Panc1 (cell line): ENCODE measurements around the gene NHS. TPM values are rescaled to one million over a fixed set of nuclear protein-coding genes. Genes with fewer than 3 reads are reported as not detected.

Experiments
- ATAC-seq: fragments of 200-7000 bp; cut with Tn5 transposase; 2 replicates; pipeline ENCODE4 v1.9.1; 2020; ENCODE audit warnings: mild to moderate bottlenecking, moderate library complexity
- BruUV-seq: library from RNA; stranded (reverse); fragments of 400-500 nt; replicated peaks from 2 replicates; lab custom pipeline; 2021; lab: Mats Ljungman, UMichigan
- CTCF ChIA-PET: fragments of 300-600 bp; sonication (Branson Sonifier 250); formaldehyde crosslinking; loops from one replicate; lab custom pipeline; 2022; ENCODE audit warnings: antibody characterized with exemption; lab: Charles Lee
- POLR2A ChIA-PET: fragments of 300-600 bp; sonication (Branson Sonifier 250); formaldehyde crosslinking; loops from one replicate; lab custom pipeline; 2022; ENCODE audit warnings: antibody characterized with exemption; lab: Charles Lee
- DNase-seq: peaks from one replicate; pipeline ENCODE4 v3.0.0-alpha.2; 2010; ENCODE audit warnings: low read depth, low spot score
- H3K27ac ChIP-seq: 2 replicates; pipeline ENCODE4 v1.5.1; 2011; ENCODE audit warnings: mild to moderate bottlenecking, low read length, inconsistent platforms
- H3K27me3 ChIP-seq: fragments of 200-500 bp; sonication (Bioruptor generic); 2 replicates; pipeline ENCODE4 v1.6.0; 2014; ENCODE audit warnings: low read length, inconsistent platforms; ENCODE audit not compliant: control insufficient read depth, insufficient read depth
- H3K36me3 ChIP-seq: fragments of 200-500 bp; sonication (Bioruptor generic); 2 replicates; pipeline ENCODE4 v1.5.1; 2014; ENCODE audit warnings: inconsistent platforms, mild to moderate bottlenecking, low read length, moderate library complexity; ENCODE audit not compliant: control insufficient read depth, insufficient read depth
- H3K4me1 ChIP-seq: 2 replicates; pipeline ENCODE4 v1.5.1; 2011; ENCODE audit warnings: inconsistent platforms, mild to moderate bottlenecking, low read length, moderate library complexity; ENCODE audit not compliant: control insufficient read depth, insufficient read depth
- H3K4me3 ChIP-seq, 2 experiments: 2 replicates each; pipeline ENCODE4 v1.5.1; 2011 to 2012; ENCODE audit warnings: low read depth in 2 of 2, low read length in 2 of 2, mild to moderate bottlenecking in 2 of 2, inconsistent platforms in 1 of 2, moderate library complexity in 1 of 2
- H3K9me3 ChIP-seq: fragments of 200-500 bp; sonication (Bioruptor generic); 2 replicates; pipeline ENCODE4 v1.5.1; 2014; ENCODE audit warnings: low read depth, mild to moderate bottlenecking, inconsistent platforms, low read length, moderate library complexity; ENCODE audit not compliant: control insufficient read depth, insufficient read depth
- POLR2AphosphoS5 ChIP-seq: IDR thresholded peaks from 2 replicates; pipeline ENCODE4 v1.6.1; 2012; ENCODE audit warnings: mild to moderate bottlenecking, low read depth, low read length, moderate library complexity
- SIN3A ChIP-seq: IDR thresholded peaks from 2 replicates; pipeline ENCODE4 v1.6.1; 2012; ENCODE audit warnings: low read depth, mild to moderate bottlenecking, low read length, moderate library complexity, borderline replicate concordance; ENCODE audit not compliant: insufficient read depth
- TCF7L2 ChIP-seq: IDR thresholded peaks from 2 replicates; pipeline ENCODE4 v1.6.1; 2011; ENCODE audit warnings: mild to moderate bottlenecking, low read depth, low read length, inconsistent platforms
- in situ Hi-C: cut with HindIII; loops from 2 replicates; pipeline ENCODE4 v1.10.0; 2016; ENCODE audit warnings: low sequenced_read_pairs, low pct_unique_long_range_greater_than_20kb
- intact Hi-C: fragments of 100-400 bp; cut with micrococcal nuclease; formaldehyde crosslinking; loops from one replicate; pipeline ENCODE4 v1.10.0; 2022; ENCODE audit not compliant: unreplicated experiment
- total RNA-seq: library from RNA; stranded (reverse); gene quantifications from one replicate; pipeline ENCODE4 v1.2.1, GENCODE V29; 2021; ENCODE audit not compliant: unreplicated experiment
- TF ChIP-seq, protein P1 (sequence below): fragments of 450-650 bp; IDR thresholded peaks from 2 replicates; pipeline ENCODE4 v1.5.1; 2017; ENCODE audit warnings: mild to moderate bottlenecking
- TF ChIP-seq, protein P2 (sequence below), 2 experiments: IDR thresholded peaks; 2 replicates each; pipeline ENCODE4 v1.6.1; 2011 to 2012; ENCODE audit warnings: low read depth in 2 of 2, control low read depth in 1 of 2, low read length in 1 of 2, mild to moderate bottlenecking in 1 of 2, moderate library complexity in 1 of 2; ENCODE audit not compliant: insufficient read depth in 1 of 2

The NHS gene
- total RNA-seq, 1 experiment from 2014 or later: 0.80 TPM

DNA sequence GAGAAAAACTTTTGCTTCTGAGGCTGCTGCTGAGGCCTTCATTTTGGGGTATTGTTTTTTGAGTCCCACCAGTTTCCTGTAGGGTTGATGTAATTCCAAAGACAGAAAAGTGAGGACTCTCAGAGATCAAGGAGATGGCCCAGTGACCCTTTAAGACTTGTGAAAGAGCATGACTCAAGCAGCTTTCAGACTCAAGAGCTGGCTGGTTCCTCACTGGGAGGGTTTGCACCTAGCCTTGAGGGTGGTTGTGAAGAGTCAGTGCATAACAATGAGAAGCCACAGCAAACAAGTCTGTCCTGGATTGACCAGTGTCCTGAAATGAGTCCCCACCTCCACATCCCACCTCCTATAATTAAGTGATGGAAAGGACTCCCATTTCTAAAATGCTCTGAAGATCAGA is 89.2 kb downstream of the NHS start:
- no peaks in the 10 kb centered on the region for H3K27me3 ChIP-seq
- ChIA-PET POLR2A (no interaction called here), CTCF (no interaction called here)
- in situ Hi-C loops (no loop called here), intact Hi-C loops (no loop called here)
- H3K4me1 ChIP-seq: no peaks in the 10 kb centered on the region
- no peaks in the 10 kb centered on the region for H3K36me3 ChIP-seq
- H3K4me3 ChIP-seq: no peak overlapping the region
- ATAC-seq: no peak
- DNase-seq: no peak
- no peaks in the 10 kb centered on the region for H3K9me3 ChIP-seq
- TF ChIP-seq SIN3A: no peak
- TF ChIP-seq, protein P1, sequence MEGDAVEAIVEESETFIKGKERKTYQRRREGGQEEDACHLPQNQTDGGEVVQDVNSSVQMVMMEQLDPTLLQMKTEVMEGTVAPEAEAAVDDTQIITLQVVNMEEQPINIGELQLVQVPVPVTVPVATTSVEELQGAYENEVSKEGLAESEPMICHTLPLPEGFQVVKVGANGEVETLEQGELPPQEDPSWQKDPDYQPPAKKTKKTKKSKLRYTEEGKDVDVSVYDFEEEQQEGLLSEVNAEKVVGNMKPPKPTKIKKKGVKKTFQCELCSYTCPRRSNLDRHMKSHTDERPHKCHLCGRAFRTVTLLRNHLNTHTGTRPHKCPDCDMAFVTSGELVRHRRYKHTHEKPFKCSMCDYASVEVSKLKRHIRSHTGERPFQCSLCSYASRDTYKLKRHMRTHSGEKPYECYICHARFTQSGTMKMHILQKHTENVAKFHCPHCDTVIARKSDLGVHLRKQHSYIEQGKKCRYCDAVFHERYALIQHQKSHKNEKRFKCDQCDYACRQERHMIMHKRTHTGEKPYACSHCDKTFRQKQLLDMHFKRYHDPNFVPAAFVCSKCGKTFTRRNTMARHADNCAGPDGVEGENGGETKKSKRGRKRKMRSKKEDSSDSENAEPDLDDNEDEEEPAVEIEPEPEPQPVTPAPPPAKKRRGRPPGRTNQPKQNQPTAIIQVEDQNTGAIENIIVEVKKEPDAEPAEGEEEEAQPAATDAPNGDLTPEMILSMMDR: no peak
- no peak for TF ChIP-seq TCF7L2
- TF ChIP-seq POLR2AphosphoS5: no peak
- TF ChIP-seq, protein P2, sequence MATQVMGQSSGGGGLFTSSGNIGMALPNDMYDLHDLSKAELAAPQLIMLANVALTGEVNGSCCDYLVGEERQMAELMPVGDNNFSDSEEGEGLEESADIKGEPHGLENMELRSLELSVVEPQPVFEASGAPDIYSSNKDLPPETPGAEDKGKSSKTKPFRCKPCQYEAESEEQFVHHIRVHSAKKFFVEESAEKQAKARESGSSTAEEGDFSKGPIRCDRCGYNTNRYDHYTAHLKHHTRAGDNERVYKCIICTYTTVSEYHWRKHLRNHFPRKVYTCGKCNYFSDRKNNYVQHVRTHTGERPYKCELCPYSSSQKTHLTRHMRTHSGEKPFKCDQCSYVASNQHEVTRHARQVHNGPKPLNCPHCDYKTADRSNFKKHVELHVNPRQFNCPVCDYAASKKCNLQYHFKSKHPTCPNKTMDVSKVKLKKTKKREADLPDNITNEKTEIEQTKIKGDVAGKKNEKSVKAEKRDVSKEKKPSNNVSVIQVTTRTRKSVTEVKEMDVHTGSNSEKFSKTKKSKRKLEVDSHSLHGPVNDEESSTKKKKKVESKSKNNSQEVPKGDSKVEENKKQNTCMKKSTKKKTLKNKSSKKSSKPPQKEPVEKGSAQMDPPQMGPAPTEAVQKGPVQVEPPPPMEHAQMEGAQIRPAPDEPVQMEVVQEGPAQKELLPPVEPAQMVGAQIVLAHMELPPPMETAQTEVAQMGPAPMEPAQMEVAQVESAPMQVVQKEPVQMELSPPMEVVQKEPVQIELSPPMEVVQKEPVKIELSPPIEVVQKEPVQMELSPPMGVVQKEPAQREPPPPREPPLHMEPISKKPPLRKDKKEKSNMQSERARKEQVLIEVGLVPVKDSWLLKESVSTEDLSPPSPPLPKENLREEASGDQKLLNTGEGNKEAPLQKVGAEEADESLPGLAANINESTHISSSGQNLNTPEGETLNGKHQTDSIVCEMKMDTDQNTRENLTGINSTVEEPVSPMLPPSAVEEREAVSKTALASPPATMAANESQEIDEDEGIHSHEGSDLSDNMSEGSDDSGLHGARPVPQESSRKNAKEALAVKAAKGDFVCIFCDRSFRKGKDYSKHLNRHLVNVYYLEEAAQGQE (IDR thresholded peaks at IDR 0.05; ENCODE audit: insufficient read depth in 1 of 2, low read depth in 2 of 2, low read length in 1 of 2): no peak
- BruUV-seq: no TSS peak
- H3K27ac ChIP-seq: no peak overlapping the region

DNA sequence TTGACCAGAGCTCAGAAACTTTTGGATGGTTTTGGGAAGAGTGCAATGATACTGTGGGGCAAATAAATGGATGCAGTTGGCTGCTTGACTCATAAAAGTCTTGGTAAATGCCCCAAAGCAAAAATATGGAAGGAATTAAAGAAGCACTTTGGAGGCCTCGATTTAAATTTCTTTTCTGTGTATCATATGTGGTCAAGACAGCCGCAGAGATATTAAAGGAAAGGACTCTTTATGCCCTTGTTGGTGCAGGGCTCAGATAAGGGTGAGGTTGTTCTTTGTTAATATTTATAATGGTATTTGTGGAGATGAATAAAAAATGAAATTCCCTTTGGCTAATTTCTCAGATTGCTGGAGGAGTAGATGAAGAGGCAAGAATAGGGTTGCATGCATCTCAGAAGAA is 90.2 kb downstream of the NHS start:
- ChIA-PET POLR2A (no interaction called here), CTCF (no interaction called here)
- Histone ChIP-seq H3K36me3 (no peaks in the 10 kb centered on the region), H3K4me1 (no peaks in the 10 kb centered on the region), H3K4me3 (no peak overlapping the region), H3K27ac (no peak overlapping the region), H3K9me3 (no peaks in the 10 kb centered on the region), H3K27me3 (no peaks in the 10 kb centered on the region)
- intact Hi-C loops (no loop called here), in situ Hi-C loops (no loop called here)
- DNase-seq (no peak), ATAC-seq (no peak)
- TF ChIP-seq POLR2AphosphoS5 (no peak), SIN3A (no peak), TCF7L2 (no peak)
- no TSS peak for BruUV-seq

DNA sequence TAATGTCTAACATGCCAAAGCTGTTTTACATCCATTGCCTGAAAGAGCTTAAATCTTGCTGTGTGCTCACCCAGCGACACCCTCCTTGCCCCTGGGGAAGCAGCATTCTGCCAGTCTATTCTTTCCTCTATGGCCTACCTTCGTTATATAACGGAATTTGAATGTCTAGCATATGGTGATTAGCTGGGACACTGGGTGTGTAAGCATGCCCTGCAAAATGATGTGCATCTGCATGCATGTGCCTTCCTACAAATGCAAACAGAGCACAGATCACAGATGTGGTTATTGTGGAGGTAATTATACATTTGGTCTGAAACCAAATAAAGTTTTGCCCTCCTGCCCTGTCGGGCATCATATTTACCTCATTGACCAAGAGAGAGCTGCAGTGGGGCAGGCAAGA is 90.8 kb downstream of the NHS start:
- Histone ChIP-seq H3K27ac (no peak overlapping the region), H3K9me3 (no peaks in the 10 kb centered on the region), H3K36me3 (no peaks in the 10 kb centered on the region), H3K4me3 (no peak overlapping the region), H3K27me3 (no peaks in the 10 kb centered on the region), H3K4me1 (no peaks in the 10 kb centered on the region)
- in situ Hi-C loops: no loop called here
- ATAC-seq: no peak
- TF ChIP-seq TCF7L2 (no peak), SIN3A (no peak), POLR2AphosphoS5 (no peak)
- TF ChIP-seq, protein P1: no peak
- TF ChIP-seq, protein P2 (IDR thresholded peaks at IDR 0.05; ENCODE audit: insufficient read depth in 1 of 2, low read depth in 2 of 2, low read length in 1 of 2): no peak
- intact Hi-C loops: no loop called here
- ChIA-PET CTCF (no interaction called here), POLR2A (no interaction called here)
- no TSS peak for BruUV-seq
- DNase-seq: no peak
